Measurements from ENCODE around the gene CLDN20. TPM values are rescaled to one million over a fixed set of nuclear protein-coding genes. Genes with fewer than 3 reads are reported as not detected.
A peak's percentile ranks its signal among the peaks of the same experiment; 100 is the strongest.

Gene CLDN20
- total and polyA plus RNA-seq, 2 of the 8 experiments (the other 6 are each of a cell fraction or from before 2014, with no cell fraction given): not detected

- Histone ChIP-seq H2BK20ac (ENCODE audit: low read length) (no peak overlapping the region), H3K23me2 (ENCODE audit: low read depth, low read length) (no peaks in the 10 kb centered on the region; the same call in 1 of the 2 replicates), H4K8ac (ENCODE audit: extremely low read depth, insufficient read depth, low read length) (no peak overlapping the region), H3K27ac (ENCODE audit: low read depth, low read length) (no peak overlapping the region), H3K79me1 (ENCODE audit: low read depth, low read length) (no peaks in the 10 kb centered on the region; the same call in 1 of the 2 replicates), H2BK15ac (ENCODE audit: low read length) (no peak overlapping the region), H3K4me3 (ENCODE audit: extremely low read depth in 1 of 4, insufficient read depth in 2 of 4, low read depth in 3 of 4, low read length in 4 of 4) (no peak overlapping the region), H4K91ac (replicated peaks; ENCODE audit: insufficient read length, low read length) (no peak overlapping the region), H2AK5ac (ENCODE audit: low read depth, low read length) (no peak overlapping the region), H3K4me1 (replicated peaks in 1 of 4; ENCODE audit: control insufficient read depth in 3 of 4, insufficient read depth in 4 of 4, low read length in 3 of 4) (peaks cover 0 to 5% (median 3%) of the 10 kb centered on the region in 4 experiments; a peak in 3 of 7 replicates), H3K56ac (replicated peaks; ENCODE audit: insufficient read length, low read depth, low read length) (no peak overlapping the region), H4K5ac (ENCODE audit: insufficient read length, low read depth, low read length) (no peak overlapping the region), H3K79me2 (ENCODE audit: control insufficient read depth in 1 of 2, insufficient read depth in 2 of 2, low read length in 2 of 2) (no peaks in the 10 kb centered on the region), H4K20me1 (replicated peaks in 1 of 2; ENCODE audit: control insufficient read depth in 1 of 2, insufficient read depth in 2 of 2, low read length in 2 of 2) (no peaks in the 10 kb centered on the region), H3K9me3 (ENCODE audit: insufficient read depth in 2 of 2, low read depth in 1 of 2, low read length in 1 of 2) (no peaks in the 10 kb centered on the region; a peak in 1 of 4 replicates), H3K36me3 (ENCODE audit: control insufficient read depth in 2 of 4, insufficient read depth in 4 of 4, low read length in 3 of 4) (peaks cover 0 to 6% (median 4%) of the 10 kb centered on the region in 4 experiments; a peak in 3 of 8 replicates), H3K14ac (ENCODE audit: insufficient read length) (no peak overlapping the region), H3K9ac (replicated peaks in 1 of 4; ENCODE audit: extremely low read depth in 1 of 4, low read depth in 3 of 4, low read length in 3 of 4) (no peak overlapping the region), H2BK120ac (replicated peaks; ENCODE audit: low read depth, low read length) (no peak overlapping the region), H3K18ac (ENCODE audit: extremely low read depth, low read length) (no peak overlapping the region), H3K27me3 (replicated peaks in 1 of 4; ENCODE audit: control insufficient read depth in 3 of 4, extremely low read depth in 1 of 4, insufficient read depth in 3 of 4, low read length in 3 of 4) (no peaks in the 10 kb centered on the region), H3K23ac (ENCODE audit: insufficient read length) (no peak overlapping the region), H2BK12ac (ENCODE audit: low read depth, low read length) (no peak overlapping the region), H3K4me2 (ENCODE audit: insufficient read depth in 1 of 2, low read depth in 2 of 2, low read length in 2 of 2) (0 out of 4 replicates have a peak overlapping the region, but pooled peaks of 1 of the 2 experiments have one; percentile 22), H2AFZ (ENCODE audit: low read length) (no peak overlapping the region), H3K4ac (replicated peaks; ENCODE audit: insufficient read length, low read depth, low read length) (no peak overlapping the region), H2BK5ac (ENCODE audit: low read depth, low read length) (no peak overlapping the region)
- POLR2A ChIA-PET (ENCODE audit: partially characterized antibody): interaction anchor here (0.6 to 1.0 kb wide), 2 partner anchors 43 to 216 kb away, joined by 3 read pairs; no protein-coding TSS in a partner anchor
- FAIRE-seq (no peak), DNase-seq (ENCODE audit: low read depth in 1 of 2, low spot score in 2 of 2) (no peak)
- WGBS, 2 experiments (ENCODE audit: extremely low coverage in 1 of 2, insufficient coverage in 1 of 2, insufficient read length in 1 of 2, insufficient replicate concordance in 2 of 2, low coverage in 1 of 2, low lambda C conversion rate in 2 of 2, missing lambda C conversion rate in 1 of 2): 65% methylated on average over 11 of the region's 11 CpGs; no CpG with 5 or more reads in 1 of the 2 experiments
- CTCF ChIA-PET (ENCODE audit: partially characterized antibody): interaction anchor here (0.7 to 1.5 kb wide), 5 partner anchors 28 to 541 kb away, joined by 3 to 4 read pairs (median 4); no protein-coding TSS in a partner anchor
- TF ChIP-seq KDM4A (IDR thresholded peaks at IDR 0.05; ENCODE audit: low read depth, low read length, severe bottlenecking) (no peak), CEBPB (IDR thresholded peaks at IDR 0.05; ENCODE audit: low read depth, low read length) (no peak), CBX8 (IDR thresholded peaks at IDR 0.05; ENCODE audit: borderline replicate concordance, low read depth, low read length) (no peak), GTF2F1 (IDR thresholded peaks at IDR 0.05; ENCODE audit: borderline replicate concordance, low read depth, low read length) (no peak), USF2 (IDR thresholded peaks at IDR 0.05; ENCODE audit: low read length) (no peak), FOSL1 (IDR thresholded peaks at IDR 0.05; ENCODE audit: insufficient read depth, low read depth, low read length) (no peak), TAF1 (IDR thresholded peaks at IDR 0.05; ENCODE audit: low read depth, low read length) (no peak), RXRA (IDR thresholded peaks at IDR 0.05; ENCODE audit: insufficient read depth, low read depth, low read length) (no peak), MAX (IDR thresholded peaks at IDR 0.05) (no peak), E2F6 (IDR thresholded peaks at IDR 0.05) (no peak)
Measured at GRCh38 chr6:155216312-155217046, 47.3 kb upstream of the CLDN20 start.

All from H1 (cell line).